Activated T-cell treated with anti-CD3 and anti-CD28 coated beads, Interleukin-2, amount 50 U/mL, for 72 hours (primary cell): ENCODE data around the gene TMEM108. TPM values are rescaled to one million over a fixed set of nuclear protein-coding genes. Genes with fewer than 3 reads are reported as not detected.

Experiments used
- ATAC-seq, 2 donors: fragments of 150-1000 bp; cut with Tn5 transposase; replicated peaks in 1 of 2; 2 replicates each; pipeline ENCODE4 v1.10.0; 2021; ENCODE audit warnings: moderate library complexity in 2 of 2, mild to moderate bottlenecking in 1 of 2
- DNase-seq, 2 donors: peaks; one replicate each; pipeline ENCODE4 v3.0.0; 2021 to 2022; ENCODE audit warnings: mixed read lengths in 1 of 2
- H3K27ac Mint-ChIP-seq: one replicate; pipeline ENCODE4 v1.8.0; 2022; ENCODE audit warnings: mild to moderate bottlenecking, moderate library complexity, mixed read lengths
- H3K27me3 Mint-ChIP-seq: one replicate; pipeline ENCODE4 v1.8.0; 2022; ENCODE audit warnings: low read depth, mixed read lengths
- H3K36me3 Mint-ChIP-seq, 2 donors: one replicate each; pipeline ENCODE4 v1.8.0; 2022; ENCODE audit warnings: mixed read lengths in 2 of 2, mild to moderate bottlenecking in 1 of 2; ENCODE audit not compliant: insufficient read depth in 2 of 2
- H3K4me1 Mint-ChIP-seq: one replicate; pipeline ENCODE4 v1.8.0; 2022; ENCODE audit warnings: low read depth, mixed read lengths
- H3K4me3 Mint-ChIP-seq, 2 donors: one replicate each; pipeline ENCODE4 v1.8.0; 2022; ENCODE audit warnings: mild to moderate bottlenecking in 2 of 2, mixed read lengths in 2 of 2, moderate library complexity in 2 of 2
- H3K9me3 Mint-ChIP-seq, 2 donors: one replicate each; pipeline ENCODE4 v1.8.0; 2022; ENCODE audit warnings: mixed read lengths in 2 of 2
- total RNA-seq, 2 donors: library from RNA; stranded (reverse); gene quantifications; one replicate each; pipeline ENCODE4 v1.2.3, GENCODE V29; 2022

Gene TMEM108
- total RNA-seq, 2 donors from 2014 or later: 0.12 TPM; not detected in 1

GRCh38 chr3:133393204-133393603, 355.0 kb downstream of the TMEM108 start:
- Mint-ChIP-seq H3K27me3 (no peaks in the 10 kb centered on the region), H3K4me1 (peaks cover 9% of the 10 kb centered on the region), H3K4me3 (no peak overlapping the region), H3K27ac (no peak overlapping the region), H3K36me3 (peaks cover 0 to 2% of the 10 kb centered on the region in 2 donors), H3K9me3 (peaks cover 2 to 3% of the 10 kb centered on the region in 2 donors)
- DNase-seq (no peak), ATAC-seq (no peak)

- H3K4me1 Mint-ChIP-seq: peaks cover 9% of the 10 kb centered on the region
- DNase-seq (no peak), ATAC-seq (no peak)
- peaks cover 0 to 2% of the 10 kb centered on the region in 2 donors for H3K36me3 Mint-ChIP-seq
- H3K9me3 Mint-ChIP-seq: peaks cover 2 to 3% of the 10 kb centered on the region in 2 donors
- no peak overlapping the region for H3K27ac Mint-ChIP-seq
- H3K27me3 Mint-ChIP-seq: no peaks in the 10 kb centered on the region
- H3K4me3 Mint-ChIP-seq: no peak overlapping the region
These were observed 355.7 kb downstream of the TMEM108 start for GRCh38 chr3:133393691-133394474.

- no peak for ATAC-seq
- H3K4me1 Mint-ChIP-seq: peaks cover 9% of the 10 kb centered on the region
- DNase-seq: no peak
- H3K27ac Mint-ChIP-seq: no peak overlapping the region
- H3K4me3 Mint-ChIP-seq: no peak overlapping the region
- peaks cover 0 to 2% of the 10 kb centered on the region in 2 donors for H3K36me3 Mint-ChIP-seq
- no peaks in the 10 kb centered on the region for H3K27me3 Mint-ChIP-seq
- peaks cover 2 to 3% of the 10 kb centered on the region in 2 donors for H3K9me3 Mint-ChIP-seq
These were observed 356.5 kb downstream of the TMEM108 start for GRCh38 chr3:133394561-133395311.

GRCh38 chr3:133396906-133397305, 358.7 kb downstream of the TMEM108 start:
- peaks cover 0 to 2% of the 10 kb centered on the region in 2 donors for H3K36me3 Mint-ChIP-seq
- ATAC-seq (no peak), DNase-seq (no peak)
- no peaks in the 10 kb centered on the region for H3K27me3 Mint-ChIP-seq
- H3K4me1 Mint-ChIP-seq: peaks cover 9% of the 10 kb centered on the region
- H3K27ac Mint-ChIP-seq: no peak overlapping the region
- H3K9me3 Mint-ChIP-seq: peaks cover 2 to 3% of the 10 kb centered on the region in 2 donors
- H3K4me3 Mint-ChIP-seq: no peak overlapping the region

- H3K27ac Mint-ChIP-seq: no peak within 1 kb of the TSS
- DNase-seq: no peak
- no peaks in the 10 kb centered on the region for H3K9me3 Mint-ChIP-seq
- H3K36me3 Mint-ChIP-seq: no peaks in the 10 kb centered on the region
- H3K4me3 Mint-ChIP-seq: no peak within 1 kb of the TSS
- ATAC-seq: no peak
- H3K27me3 Mint-ChIP-seq: no peaks in the 10 kb centered on the region
- no peaks in the 10 kb centered on the region for H3K4me1 Mint-ChIP-seq
These were observed 361.9 kb downstream of the TMEM108 start, which contains the start of gene BFSP2 for GRCh38 chr3:133400006-133400515. Gene BFSP2, plus strand, starts transcription at chr3:133400056. Its CDS starts 28 bp downstream, at chr3:133400084.

GRCh38 chr3:133401374-133402135, 363.4 kb downstream of the TMEM108 start:
- H3K9me3 Mint-ChIP-seq: no peaks in the 10 kb centered on the region
- H3K27ac Mint-ChIP-seq: no peak overlapping the region
- peaks cover 3% of the 10 kb centered on the region for H3K27me3 Mint-ChIP-seq
- H3K4me1 Mint-ChIP-seq: no peaks in the 10 kb centered on the region
- no peak for DNase-seq
- ATAC-seq: no peak
- no peaks in the 10 kb centered on the region for H3K36me3 Mint-ChIP-seq
- H3K4me3 Mint-ChIP-seq: no peak overlapping the region

GRCh38 chr3:133404920-133405319, 366.7 kb downstream of the TMEM108 start:
- Mint-ChIP-seq H3K27me3 (peaks cover 5% of the 10 kb centered on the region), H3K9me3 (no peaks in the 10 kb centered on the region), H3K4me3 (no peak overlapping the region), H3K4me1 (no peaks in the 10 kb centered on the region), H3K36me3 (no peaks in the 10 kb centered on the region), H3K27ac (no peak overlapping the region)
- ATAC-seq: no peak
- no peak for DNase-seq

GRCh38 chr3:133408366-133408765, 370.2 kb downstream of the TMEM108 start:
- Mint-ChIP-seq H3K27ac (no peak overlapping the region), H3K9me3 (no peaks in the 10 kb centered on the region), H3K4me1 (no peaks in the 10 kb centered on the region), H3K4me3 (no peak overlapping the region), H3K36me3 (no peaks in the 10 kb centered on the region), H3K27me3 (peaks cover 5% of the 10 kb centered on the region)
- ATAC-seq: no peak
- DNase-seq: no peak

GRCh38 chr3:133408961-133409360, 370.8 kb downstream of the TMEM108 start:
- Mint-ChIP-seq H3K4me3 (no peak overlapping the region), H3K9me3 (no peaks in the 10 kb centered on the region), H3K4me1 (no peaks in the 10 kb centered on the region), H3K27me3 (peaks cover 5% of the 10 kb centered on the region), H3K36me3 (no peaks in the 10 kb centered on the region), H3K27ac (no peak overlapping the region)
- no peak for DNase-seq
- no peak for ATAC-seq

GRCh38 chr3:133410191-133410892, 372.2 kb downstream of the TMEM108 start:
- peaks cover 5% of the 10 kb centered on the region for H3K27me3 Mint-ChIP-seq
- H3K4me3 Mint-ChIP-seq: no peak overlapping the region
- H3K36me3 Mint-ChIP-seq: no peaks in the 10 kb centered on the region
- no peak for ATAC-seq
- no peak overlapping the region for H3K27ac Mint-ChIP-seq
- H3K4me1 Mint-ChIP-seq: no peaks in the 10 kb centered on the region
- DNase-seq: no peak
- H3K9me3 Mint-ChIP-seq: no peaks in the 10 kb centered on the region

GRCh38 chr3:133412183-133413132, 374.3 kb downstream of the TMEM108 start:
- Mint-ChIP-seq H3K27me3 (no peaks in the 10 kb centered on the region), H3K36me3 (no peaks in the 10 kb centered on the region), H3K27ac (no peak overlapping the region), H3K4me1 (no peaks in the 10 kb centered on the region), H3K4me3 (peak overlapping the region in 1 of 2 donors; percentile 17), H3K9me3 (peaks cover 0 to 1% of the 10 kb centered on the region in 2 donors)
- no peak for DNase-seq
- peak in 1 of 2 donors; percentile 33 for ATAC-seq
